T-helper 22 cell (primary cell): ENCODE results near the gene NUDT7.
A peak's percentile ranks its signal among the peaks of the same experiment; 100 is the strongest.

Experiments used
- DNase-seq: peaks from one replicate; pipeline ENCODE4 v3.0.0-alpha.2; 2020; ENCODE audit warnings: low read depth

The NUDT7 gene

DNA sequence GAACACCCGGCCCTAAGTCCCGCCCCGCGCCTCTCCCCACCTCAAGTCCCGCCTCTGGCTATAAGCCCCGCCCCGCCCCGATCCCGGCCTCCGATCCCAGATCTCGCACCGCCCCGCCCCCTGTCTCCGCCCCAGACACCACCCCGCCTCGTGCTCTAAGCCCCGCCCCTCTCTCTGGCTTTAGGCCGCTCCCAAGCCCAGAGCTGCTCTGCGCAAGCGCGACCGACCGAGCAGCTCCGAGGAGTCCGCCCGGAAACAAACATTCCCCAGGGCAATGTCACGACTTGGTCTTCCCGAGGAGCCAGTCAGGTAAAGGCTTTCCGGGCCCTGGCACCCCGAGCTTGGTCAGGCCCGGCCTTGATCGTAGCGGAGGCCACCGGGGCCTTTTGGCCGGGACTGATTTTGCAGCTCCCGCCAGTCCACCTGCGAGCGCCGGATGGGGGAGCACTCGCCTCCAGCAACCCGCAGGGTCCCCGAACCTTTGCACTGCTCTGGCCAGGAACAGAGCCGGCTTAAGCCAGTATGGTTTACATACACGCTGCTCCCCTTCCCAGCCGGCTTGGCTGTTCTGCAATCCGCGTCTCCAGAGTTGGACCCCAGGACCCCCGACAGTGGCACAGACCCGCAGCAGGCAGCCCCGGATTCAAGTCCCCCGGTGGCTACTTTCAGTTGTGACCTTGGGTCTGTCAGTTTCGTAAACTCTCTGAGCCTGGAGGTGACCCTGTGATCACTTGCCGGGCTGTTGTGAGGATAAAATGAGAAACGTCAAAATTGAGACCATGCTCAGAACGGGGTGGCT is at the start of gene NUDT7:
Gene NUDT7 (plus strand): TSS at position 206 of the 799 bp plus-strand sequence. CDS start 69 bp downstream, at position 275.
- DNase-seq, result peak; percentile 83

DNA sequence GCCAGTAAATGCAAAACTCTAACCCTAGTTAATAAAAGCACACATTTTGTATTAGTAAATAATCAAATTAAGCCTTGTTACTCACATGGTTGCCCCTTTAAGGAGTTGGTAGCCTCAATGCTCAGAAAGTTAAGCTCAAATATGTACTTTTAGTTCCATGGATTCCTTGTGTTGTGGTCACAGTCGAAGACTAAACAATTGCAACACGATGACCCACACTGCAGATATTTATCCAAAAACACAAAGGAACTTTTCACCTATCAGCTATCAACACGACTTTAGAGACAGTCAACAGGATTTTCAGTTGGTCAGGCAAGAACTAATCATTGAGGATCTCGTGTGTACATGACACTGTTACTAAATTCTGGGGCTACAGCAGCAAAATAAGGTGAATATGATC is 47.4 kb upstream of the NUDT7 start:
- no peak for DNase-seq

DNA sequence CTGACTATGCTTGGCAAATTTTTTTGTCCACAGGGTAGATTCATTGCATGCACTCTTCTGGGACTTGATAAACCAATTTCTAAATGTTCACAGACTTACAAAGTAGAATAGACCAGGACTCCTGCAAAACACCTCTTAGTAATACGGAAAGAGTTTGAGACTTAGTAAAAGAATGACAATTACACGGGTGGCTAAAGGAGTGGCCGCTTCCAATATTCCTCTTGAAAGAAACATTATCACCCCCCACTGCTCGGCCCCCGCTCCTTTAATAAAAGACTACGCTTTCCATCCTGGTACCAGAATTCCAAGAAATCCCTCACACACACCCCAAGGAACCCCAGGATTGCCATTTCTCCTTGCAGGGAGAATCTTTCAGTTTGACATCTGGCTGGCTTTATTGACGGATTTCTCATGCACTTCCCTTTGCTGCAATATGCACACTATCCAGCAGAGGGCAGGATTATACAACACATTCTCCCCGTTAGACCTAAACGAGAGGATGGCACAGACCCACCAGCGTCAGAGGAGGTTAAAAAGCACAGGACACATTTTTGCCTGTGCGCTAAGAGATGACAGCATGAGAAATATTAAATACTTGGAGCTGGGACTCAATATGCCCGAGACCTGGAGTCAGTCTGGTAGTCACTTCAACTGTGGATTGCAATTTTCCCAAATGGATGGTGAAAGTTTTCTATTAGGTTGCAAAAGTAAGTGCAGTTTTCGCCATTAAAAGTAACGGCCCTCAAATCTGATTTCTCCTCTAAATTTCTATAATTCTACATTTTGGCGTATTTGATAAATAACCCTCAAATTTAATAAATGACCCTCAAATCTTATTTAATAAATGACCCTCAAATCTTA is 46.6 kb upstream of the NUDT7 start:
- DNase-seq, result peak; percentile 13

DNA sequence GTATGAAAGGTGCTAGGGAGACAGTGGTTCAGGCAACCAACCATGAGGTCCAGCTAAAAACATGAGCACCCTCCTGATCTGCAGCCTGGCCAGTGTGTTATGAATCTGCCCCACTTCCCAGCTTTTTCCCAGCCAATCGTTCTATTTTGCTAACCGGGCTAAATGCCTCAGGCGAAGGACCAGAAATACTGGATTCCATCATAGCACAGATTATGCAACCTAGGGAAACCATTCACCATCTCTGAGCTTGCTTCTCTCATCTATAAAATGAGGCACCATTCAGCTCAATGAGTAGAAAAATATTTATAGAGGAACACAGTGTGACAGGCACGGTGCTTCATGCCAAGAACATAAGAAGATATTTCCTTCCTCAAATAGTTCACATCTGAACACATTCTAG is 45.2 kb upstream of the NUDT7 start:
- no peak for DNase-seq

DNA sequence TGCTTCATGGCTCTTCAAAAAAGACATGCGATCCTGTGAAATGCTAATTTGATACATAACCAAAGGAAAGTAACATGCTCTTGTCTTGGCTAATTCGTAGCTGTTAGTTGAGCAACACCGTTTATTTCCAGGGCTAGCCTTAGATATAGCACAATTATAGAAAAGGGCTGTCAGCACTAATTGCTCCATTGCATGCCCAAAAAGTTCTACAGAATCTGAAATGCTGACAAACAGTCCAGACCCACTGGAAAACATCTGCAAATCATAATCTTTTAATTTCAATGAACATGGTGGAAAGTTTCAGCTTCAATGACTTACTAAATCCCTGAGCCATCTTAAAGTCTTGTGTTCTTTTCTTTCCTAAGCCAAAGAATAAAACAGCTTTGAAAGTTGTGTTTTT is 42.9 kb upstream of the NUDT7 start:
- DNase-seq, result no peak

DNA sequence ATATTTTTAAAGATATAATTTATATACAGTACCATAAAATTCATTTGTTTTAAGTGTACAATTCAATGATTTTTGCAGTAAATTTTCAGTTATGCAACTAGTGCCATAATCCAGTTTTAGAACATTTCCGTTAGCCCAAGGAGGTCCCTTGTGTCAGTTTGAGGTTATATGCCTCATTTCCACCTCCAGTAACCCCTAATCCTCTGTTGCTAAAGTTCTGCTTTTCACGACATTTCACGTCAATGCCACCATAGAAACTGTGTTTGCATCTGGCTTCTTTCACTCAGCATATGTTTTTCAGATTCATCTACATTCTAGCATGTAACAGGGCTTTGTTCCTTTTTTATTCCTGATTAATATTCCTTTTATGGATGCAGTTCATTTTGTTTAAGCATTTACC is 42.4 kb upstream of the NUDT7 start:
- no peak for DNase-seq

DNA sequence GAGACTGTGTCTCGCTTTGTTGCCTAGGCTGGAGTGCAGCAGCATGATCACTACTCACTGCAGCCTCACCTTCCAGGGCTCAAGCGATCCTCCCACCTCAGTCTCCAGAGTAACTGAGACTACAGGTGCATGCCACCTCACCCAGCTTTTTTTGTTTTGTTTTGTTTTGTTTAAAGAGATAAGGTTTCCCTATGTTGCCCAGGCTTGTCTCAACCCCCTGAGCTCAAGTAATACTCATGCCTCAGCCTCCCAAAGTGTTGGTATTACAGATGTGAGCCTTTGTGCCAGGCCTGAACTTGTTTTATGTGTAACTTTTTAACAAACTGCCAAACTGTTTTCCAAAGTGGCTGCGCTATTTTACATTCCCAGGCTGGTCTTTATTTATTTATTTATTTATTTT is 41.8 kb upstream of the NUDT7 start:
- DNase-seq, result no peak

DNA sequence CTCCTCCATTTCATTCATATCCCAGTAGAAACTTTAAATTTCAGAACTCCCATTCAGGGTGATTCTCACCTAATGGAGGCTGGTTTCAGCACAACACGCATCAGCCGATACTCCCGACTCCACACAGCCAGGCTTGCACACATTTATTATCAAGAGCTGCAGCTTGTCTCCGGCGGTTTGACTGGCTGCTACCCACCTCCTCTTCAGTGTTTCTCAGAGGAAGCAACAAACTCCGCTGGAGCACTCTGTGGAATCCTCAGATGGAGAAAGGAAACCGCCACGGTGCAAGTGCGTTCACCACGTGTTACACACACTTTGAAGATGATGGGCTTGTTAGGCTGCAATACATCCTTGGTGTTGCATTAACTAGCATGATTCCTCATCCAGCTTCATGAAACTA is 39.7 kb upstream of the NUDT7 start:
- no peak for DNase-seq

DNA sequence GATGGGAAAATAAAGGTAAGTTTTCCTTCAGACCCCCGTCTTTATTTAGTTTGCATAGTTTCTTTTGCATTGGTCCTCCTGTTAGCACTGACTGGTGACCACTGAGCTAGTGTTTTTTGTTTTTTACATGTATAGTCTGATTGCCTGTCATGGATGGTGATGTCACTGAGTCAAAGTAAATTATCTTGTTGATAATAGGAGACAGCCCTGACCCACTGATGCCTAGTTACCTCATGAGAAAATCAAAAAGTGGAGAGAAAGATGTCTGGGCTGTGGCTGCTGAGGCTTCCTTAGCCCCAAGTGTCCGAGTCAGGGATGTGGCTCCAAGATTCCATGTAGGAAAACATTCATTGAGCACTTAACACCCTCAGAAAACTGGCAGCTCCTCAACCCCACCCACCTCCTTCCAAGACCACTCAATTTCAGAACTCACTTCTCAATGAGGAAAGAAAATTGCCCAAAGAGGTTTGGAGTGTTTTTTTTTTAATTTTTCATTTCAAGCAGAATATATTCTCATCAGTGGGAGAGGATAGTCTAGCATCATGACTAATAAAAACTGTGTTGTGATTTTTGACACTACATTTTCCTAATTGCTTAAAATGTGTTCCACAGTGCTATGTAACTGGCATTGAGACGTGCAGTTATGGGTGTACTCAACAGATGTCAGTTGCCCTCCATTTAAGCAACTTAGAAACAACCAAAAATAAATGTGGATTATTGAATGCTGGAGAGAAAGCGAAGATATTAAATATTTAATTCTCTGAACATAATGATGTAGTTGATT is 38.7 kb upstream of the NUDT7 start:
- no peak for DNase-seq

DNA sequence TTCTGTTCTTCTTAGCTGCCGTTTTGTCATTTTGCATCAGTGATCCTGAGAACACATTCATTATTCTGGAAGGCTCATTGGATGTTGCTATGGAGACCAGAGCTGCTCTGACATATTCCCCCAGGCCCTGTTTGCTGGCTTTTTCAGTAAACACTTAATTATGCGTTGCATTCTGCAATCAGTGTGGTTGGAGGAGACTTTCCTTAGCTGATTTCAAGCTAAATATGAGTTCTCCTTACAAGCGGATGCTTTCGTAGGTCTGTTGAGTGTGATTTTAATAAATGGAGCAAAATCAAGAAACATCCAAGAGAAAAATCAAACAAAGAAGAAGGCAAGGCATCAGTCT is 38.2 kb upstream of the NUDT7 start:
- no peak for DNase-seq

DNA sequence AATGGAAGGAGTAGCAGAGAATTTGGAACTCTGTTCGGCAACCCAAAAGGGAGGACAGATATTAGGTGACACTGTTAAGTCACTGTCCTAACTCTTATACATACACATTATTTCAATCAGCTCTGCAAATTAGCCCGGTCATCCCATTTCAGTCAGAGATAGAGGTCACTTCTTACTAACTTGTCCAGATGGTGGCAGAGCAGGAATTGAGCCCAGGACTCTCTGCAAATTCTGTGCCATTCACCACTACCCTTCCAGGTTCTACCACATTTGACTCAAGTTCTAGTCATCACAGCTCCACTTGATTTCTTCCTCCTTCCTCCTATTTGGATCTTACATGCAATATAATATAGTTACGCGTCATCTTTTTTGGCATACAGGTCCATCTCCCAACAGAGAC is 35.9 kb upstream of the NUDT7 start:
- DNase-seq, result no peak

DNA sequence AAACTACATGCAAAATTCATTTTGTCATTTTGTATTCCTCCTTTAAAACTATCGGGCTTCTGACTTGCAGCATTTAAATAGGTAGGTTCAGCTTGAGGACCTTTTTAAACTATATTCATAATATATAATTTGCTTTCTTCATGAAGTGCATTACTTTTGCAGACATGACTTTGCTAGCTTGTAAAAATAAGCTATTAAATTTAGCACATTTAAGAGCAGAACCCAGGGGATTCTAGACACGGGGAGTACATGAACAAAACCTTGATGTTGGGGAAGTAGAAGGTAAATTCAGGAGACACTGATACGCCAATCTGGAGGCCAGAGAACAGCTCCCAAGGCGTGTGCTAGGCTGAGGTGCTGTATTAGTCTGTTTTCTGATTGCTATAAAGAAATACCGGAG is 32.3 kb upstream of the NUDT7 start:
- no peak for DNase-seq

DNA sequence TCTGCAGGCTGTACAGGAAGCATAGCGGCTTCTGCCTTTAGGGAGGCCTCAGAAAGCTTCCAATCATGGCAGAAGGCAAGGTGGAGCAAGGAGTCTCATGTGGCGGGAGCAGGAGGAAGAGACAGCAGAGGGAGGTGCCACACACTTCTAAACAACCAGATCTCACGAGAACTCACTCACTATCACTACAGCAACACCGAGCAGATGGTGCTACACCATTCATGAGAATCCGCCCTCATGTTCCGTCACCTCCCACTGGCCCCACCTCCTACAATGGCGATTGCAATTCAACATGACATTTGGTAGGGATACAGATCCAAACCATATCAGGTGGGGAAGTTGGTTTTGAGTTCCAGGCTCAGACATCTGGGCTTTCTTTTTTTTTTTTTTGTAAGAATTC is 31.9 kb upstream of the NUDT7 start:
- DNase-seq, result no peak

DNA sequence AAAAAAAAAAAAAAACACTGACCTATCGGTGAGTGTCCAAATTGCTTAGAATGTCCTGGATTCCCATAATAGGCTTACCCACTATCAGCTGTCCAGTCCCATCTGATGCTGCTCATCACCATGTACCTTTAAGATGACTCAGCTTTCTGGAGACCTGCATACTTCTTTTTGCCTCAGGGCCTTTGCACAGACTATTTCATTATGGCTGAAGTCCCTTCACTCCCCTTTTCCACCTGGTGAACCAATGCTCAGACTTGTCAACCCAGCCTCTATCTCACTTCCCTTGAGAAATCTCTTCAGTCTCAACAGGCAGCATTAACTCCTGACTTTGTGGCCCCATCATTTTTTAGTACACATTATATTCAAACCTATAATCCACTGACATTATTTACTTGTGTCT is 29.7 kb upstream of the NUDT7 start:
- no peak for DNase-seq

DNA sequence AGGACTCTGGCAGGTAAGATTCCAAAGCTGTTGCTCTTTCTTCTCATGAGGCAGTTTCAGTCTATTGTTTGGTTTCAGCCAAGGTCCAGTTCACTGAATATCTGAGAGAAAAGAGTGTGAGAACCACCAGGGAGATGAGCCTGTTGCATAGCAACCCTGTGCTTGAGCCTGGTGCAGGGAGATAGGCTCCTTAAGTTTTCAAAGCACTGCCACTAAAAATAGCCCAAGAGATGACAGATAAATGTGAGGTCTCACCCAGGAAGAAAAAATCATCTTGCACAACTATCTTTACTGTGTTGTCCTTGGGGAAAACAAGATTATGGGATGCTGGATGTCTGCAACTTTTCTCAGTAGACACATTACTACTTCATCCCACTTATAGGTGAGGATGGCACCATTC is 26.2 kb upstream of the NUDT7 start:
- no peak for DNase-seq

DNA sequence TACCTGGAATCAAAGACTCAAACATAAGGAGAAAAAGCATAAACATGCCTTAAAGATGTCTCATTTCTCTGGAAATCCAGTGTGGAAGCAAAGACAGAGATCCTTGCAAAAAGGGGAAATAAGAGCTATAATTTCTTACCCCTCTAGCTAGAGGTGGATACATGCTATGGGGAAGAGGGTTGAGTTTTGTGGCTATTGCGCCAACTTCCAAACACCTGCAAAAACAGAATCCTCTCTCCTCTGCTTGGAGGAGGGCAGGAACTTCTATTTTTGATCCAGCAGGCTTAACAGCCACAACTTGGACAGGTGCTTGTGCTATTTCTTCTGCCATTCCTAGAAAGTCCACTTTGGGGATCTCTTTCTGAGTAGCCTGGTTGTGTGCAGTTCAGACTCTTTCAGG is 21.5 kb upstream of the NUDT7 start:
- no peak for DNase-seq

DNA sequence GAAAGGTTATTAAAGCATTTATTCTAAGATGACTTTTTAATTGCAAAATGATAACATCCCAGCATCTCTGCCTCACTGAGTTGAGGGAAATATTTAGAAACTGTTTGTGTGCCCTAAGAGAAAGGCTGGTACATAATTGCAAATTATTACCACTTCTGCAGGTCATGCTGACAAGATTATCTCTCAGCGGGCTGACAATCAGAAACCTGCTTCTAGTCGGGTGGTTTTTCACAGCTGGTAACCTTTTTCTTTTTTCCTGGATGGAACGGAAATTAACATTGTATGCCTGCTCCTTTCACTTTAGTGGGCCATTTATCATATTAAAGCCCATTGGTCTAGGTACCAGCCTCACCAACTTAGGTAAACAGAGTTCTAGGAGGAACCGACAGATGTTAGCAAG is 17.0 kb upstream of the NUDT7 start:
- no peak for DNase-seq

DNA sequence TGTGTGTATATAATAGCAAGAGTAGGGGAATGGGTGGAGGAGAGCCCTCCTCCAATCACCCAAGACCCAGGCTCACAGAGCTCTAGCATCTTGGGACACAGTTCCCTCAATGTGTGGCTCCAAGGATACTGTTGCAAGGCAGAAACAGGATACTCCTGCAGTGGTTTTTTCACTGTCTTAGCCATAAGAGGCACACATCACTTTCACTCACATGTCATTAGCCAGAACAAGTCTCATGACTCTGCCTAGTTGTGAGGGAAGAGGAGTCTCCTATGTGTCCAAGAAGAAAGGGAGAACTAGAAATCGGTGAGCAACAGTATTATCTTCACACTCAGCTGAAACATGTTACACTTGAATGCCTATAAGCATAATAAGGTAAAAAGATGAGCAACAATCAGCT is 11.1 kb upstream of the NUDT7 start:
- no peak for DNase-seq

DNA sequence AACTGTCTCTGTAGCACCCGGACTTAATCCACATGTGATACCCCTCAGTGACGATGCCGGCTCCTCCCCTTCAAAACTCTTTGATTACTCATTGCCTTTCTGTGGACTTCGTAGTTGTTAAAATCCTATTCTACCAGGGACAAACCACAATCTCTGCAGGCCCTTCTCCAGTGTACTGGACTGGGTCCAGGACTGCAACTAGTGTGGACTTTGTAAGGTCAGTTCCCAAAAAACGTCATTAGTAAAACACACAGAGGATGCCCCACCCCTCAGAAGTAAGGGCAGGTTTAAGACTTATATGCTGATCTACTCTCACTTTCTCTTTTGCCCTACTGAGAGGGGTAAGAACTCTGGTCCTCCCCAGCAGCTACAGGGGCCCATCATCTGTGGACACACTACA is 10.5 kb upstream of the NUDT7 start:
- no peak for DNase-seq

DNA sequence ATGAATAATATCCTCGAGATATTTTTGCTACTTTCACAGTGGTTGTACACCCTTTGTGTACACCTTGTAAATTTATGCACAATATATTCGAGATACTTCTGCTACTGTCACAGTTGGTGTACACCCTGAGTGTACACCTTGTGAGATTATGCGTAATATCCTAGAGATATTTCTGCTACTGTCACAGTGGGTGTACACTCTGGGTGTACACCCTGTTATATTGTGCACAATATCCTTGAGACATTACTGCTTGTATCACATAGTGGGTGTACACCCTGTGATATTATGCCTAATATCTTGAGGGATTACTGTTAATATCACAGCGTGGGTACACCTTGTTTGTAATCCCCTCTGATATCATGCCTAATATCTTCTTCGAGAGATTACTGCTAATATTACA is 7.2 kb upstream of the NUDT7 start:
- no peak for DNase-seq

DNA sequence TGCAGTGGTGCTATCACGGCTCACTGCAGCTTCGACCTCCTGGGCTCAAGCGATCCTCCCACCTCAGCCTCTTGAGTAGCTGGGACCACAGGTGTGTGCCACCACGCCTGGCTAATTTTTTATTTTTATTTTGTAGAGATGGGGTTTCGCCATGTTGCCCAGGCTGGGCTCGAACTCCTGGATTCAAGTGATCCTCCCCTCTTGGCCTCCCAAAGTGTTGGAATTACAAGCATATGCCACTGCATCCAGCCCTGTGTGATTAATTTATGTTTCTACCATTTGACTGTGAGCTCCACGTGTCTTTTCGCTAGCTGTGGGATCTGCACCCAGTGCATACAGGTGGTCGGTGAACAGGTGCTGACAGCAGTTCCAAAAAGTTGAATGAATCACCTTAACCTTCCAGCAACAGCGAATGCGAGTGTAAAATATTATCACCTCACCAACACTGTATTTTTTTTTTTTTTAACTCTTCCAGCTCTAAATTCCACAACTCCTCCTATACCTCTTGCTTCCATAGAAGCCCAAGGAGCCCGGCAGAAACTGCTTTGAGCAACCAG is 484 bp upstream of the NUDT7 start:
- no peak for DNase-seq

DNA sequence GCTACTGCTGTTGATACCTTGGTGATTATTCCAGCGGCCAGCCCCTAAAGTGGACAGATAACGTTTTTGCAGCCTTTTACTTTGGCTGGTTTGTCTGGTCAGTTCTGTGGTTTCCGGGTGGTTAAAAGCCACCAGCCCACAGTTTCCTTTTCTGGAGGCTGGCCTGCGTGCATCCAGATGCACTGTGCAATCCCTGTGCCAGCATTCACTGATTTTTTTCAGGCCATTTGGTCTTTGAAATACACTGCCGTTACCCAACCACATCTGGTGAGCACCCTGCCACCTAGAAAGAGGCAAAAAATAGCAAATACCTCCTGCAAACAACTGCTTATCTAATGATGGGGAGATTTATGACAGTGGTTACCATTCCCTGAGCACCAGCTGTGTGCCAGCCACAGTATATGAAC is 797 bp downstream of the NUDT7 start:
- no peak for DNase-seq

DNA sequence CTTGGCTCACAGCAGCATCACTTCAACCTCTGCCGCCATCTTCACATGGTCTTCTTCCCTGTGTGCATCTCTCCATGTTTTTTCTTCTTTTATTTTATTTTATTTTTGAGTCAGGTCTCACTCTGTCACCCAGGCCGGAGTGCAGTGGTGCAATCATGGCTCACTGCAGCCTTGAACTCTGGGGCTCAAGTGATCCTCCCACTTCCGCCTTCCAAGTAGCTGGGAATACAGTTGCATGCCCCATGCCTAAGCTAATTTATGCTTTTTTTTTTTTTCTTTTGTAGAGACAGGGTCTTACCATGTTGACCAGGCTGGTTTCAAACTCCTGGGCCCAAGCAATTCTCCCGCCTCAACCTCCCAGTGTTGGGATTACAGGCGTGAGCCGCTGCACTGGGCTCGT is 1.9 kb downstream of the NUDT7 start:
- DNase-seq, result no peak
